Fibroblast of skin of scalp (primary cell): ENCODE data around the gene FLT4.

Experiments
- DNase-seq: peaks from one replicate; pipeline ENCODE4 v3.0.0-alpha.2; 2013

FLT4 gene

DNA sequence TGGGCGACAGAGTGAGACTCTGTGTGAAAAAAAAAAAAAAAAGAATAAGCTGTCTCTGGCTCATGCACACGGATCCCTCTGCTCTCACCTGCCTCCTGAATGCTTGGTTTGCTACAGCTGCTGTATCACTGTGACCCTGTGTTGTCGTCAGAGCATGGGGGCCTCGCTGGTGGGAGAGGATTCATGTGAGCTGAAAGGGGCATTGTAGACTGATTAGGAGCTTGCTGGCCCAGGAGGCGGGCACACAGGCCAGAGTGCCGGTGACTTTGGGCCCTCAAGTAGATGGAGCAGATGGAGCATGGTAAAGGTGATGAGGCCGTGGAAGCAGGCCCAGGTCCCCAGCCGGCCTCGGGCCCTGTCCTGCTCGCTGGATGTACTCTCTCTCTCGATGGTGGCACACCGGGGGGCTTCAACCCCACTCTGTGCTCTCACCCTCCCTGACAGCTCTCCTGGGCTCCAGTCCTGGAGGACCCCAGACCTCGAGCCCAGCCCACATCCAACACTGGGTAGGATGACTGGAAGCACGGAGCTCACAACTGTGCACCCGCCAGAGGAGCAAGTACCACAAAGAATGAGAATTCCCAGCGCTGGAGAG is 7.1 kb downstream of the FLT4 start:
- DNase-seq, result no peak

GRCh38 chr5:180641566-180641900 is 7.9 kb downstream of the FLT4 start:
- DNase-seq, result no peak

GRCh38 chr5:180640861-180641565 is 8.4 kb downstream of the FLT4 start:
- DNase-seq, result no peak

DNA sequence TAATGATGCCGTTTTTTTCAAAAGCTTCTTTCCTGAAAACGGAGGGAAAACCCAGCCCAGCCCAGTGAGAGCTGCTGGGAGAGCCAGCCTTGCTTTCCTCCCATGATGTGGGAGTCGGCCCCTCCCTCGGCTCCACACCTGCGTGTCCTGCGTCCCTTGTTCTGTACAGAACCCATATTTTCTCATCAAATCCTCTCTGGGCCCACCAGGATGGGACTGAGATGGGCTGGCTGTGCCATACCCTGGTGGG is 8.9 kb downstream of the FLT4 start:
- DNase-seq, result no peak

DNA sequence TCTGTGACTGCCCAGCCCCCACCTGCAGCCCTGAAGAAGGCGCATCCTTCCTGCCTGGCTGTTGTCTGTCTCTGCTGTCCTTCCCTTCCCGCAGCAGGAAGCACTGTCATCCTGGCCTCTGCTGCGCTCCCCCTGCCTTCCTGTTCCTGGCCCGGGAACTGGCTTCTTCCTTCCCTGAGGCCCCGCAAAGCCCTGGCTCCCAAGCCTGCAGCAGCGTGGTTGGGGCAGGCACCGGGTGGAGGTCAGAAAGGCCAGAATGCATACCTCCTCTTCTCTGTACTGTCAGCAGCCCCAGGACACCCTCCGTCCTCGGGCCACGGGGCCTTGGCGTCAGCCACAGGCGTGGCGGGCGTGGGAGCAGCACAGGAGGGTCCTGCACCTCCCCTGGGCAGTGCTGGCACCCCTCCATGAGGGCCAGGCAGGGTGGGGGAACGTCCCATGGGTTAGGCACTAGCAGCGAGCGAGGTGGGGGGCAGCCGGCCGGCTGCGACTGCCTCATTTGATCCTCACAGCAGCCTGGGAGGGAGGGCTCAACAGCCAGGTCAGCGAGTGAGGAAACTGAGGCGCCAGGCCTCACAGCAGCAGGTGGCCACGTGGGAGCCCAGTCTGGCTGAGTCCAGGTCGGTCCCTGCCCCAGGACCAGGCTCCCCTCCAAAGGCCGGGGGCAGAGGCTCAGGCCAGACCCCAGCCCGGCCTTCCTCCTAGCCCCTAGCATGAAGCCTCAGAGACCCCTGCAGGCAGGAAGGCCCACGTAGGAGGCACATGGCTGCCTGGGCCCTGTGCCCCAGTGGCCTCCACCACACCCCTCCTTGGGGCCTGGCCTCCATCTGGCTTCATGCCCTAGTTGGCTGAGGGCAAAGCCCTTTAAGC is 9.4 kb downstream of the FLT4 start:
- DNase-seq, result no peak

GRCh38 chr5:180639287-180639686 is 10.1 kb downstream of the FLT4 start:
- DNase-seq, result no peak

DNA sequence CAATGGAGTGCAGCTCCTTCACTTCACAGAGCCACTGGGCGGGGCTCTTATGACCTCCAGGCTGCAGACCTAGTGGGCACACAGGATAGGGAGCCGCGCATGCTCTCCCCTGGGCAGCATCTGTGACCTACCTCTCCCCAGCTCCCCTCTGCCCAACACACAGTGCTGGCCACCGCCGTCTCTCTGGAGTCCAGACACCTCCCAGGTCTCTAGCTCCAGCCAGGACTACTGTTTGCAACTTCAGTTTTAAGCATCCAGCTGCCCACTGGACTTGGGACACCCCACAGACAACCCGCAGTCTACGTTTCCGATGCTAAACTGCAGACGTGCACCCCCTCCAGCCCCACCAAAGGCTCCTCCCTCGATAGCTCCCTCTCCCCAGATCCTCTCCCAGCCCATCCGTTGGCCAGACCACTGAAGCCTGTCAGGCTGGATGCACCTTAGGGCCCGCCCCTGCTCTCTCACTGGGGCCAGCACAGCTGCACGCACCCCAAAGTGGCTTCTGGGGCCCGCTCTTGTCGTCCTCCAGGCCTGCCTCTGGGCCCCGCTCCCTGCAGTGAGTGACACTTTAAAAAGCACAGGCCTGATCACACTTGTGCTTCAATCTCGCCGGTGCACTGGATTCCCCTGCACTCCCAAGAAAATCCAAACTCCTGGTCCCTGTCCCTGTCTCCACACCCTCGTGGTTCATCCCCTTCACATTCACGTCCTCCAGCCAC is 11.3 kb downstream of the FLT4 start:
- no peak for DNase-seq

DNA sequence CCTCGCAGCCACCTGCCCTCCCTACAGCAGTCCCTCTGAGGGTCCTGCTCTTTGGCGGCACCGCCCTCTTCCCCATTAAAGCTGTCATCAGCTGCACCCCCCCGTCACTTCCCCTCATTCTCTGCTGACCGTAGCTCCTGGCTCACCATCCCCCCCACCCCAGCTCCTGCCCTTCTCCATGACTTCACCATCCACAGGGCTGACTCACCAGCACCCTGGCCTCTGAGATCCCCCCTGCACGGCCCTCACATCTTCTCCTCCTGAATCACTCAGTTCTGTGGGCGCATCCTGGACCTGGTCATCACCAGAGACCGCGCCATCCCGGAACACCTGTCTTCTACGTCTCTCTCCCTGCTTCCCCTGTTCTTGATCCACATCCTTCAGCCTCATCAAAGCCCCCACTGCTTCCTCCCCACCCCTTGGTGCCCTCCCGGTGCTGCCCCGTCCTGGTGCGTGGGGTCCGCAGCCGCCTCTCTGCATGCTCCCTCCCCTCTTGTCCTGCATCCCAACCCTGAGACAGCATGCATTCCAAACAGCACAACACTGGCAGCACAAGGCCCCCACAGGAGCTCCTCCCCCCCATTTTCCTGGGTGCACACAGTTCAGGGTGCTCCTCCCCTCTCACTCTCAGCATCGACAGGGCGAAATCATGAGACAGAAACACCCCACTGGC is 12.9 kb downstream of the FLT4 start:
- peak; percentile 12 for DNase-seq

DNA sequence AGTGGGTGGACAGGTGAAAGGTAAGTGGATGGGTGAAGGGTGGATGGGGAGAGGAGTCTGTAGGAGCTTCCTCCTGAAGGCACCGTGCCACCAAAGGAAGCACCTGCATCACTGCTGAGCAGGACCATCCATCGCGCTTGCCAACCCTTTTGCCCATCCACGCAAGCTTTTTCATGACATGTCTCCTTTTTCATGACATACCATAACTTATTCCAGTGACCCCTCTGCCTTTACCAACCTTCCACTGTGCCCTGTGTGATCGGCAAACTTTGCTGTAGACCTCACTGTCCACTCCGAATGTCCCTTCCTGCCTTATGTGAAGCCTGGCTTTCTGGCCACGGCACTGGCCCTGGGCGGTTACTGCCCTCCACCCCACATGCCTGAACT is 13.4 kb downstream of the FLT4 start:
- no peak for DNase-seq

- no peak for DNase-seq
Measured at GRCh38 chr5:180633283-180634177, 15.9 kb downstream of the FLT4 start.

GRCh38 chr5:180632768-180633167 is 16.6 kb downstream of the FLT4 start:
- no peak for DNase-seq

- no peak for DNase-seq
Measured at GRCh38 chr5:180631549-180632383, 17.6 kb downstream of the FLT4 start.

GRCh38 chr5:180630426-180630825 is 19.0 kb downstream of the FLT4 start:
- no peak for DNase-seq

- no peak for DNase-seq
Measured at GRCh38 chr5:180629831-180630382, 19.5 kb downstream of the FLT4 start.

DNA sequence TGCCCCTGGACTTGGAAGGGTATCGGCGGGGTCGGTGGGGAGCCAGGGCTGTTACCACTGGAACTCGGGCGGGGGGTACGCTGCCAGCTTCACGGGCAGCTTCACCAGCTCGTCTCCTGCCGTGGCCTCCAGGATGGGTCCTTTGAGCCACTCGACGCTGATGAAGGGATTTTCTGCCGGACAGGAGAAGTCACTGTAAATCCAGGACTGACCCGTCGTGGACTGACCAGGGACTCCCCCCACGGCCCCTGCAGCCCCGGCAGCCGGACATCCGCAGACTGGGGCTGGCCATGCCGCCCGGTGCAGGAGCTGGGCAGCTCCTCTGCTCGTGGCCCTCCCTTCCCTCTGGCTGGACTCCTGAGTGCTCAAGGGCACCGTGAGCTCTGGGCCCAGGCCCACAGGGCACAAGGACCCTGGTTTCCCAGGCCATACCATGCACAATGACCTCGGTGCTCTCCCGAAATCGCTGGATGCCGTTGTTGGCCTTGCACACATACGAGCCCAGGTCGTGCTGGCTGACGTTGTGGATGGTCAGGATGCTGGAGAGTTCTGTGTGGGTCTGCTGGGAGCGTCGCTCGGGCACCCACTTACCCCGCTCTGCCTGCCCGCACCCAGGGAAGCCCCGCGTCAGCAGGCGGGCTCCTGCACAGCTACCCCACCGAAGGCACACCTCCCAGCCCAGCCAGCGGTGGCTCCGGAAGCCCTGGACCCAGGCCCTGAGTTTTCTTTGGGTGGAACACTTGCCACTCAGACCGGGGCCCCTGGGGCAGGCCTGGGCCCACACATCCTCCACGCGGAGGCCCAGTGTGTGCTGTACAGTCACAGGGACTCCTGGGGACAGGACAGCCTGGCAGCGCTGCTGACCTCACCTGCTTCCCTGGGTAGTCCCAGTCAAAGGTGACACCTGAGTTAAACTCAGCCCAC is 20.3 kb downstream of the FLT4 start:
- no peak for DNase-seq

GRCh38 chr5:180628211-180628610 is 21.2 kb downstream of the FLT4 start:
- DNase-seq, result no peak

DNA sequence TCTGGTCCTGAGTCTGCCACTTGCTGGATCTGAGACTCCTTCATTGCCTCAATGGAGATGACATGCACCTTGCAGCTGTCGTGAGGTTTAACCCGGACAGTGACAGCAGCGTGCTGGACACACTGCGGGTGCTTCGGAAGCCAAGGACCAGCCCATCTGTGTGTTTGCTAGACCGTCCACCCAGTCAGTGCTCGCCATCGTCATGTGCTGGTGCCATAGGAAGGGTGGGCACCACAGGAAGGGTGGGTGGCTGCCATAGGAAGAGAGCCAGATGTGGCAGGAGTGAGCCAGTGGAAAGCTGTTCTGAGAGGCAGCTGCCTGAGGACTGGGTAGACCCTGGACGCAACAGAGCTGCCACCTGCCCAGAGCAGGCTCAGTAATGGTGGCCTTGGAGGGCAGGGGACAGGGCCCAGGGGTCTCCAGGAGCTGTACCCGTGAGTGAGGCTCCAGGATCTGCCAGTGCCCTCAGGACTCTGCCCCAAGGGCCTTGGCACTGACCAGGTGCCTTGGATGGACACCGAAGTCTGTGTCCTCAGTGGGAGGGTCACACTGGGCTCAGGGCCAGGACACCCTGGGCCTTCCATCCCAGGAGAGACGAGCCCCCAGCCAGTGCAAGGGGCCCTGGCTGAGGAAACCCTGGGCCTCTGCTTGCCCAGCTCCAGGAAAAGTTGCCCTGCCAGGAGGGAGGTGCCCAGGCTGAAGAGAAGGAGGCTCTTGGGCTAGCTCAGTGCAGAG is 21.8 kb downstream of the FLT4 start:
- no peak for DNase-seq

DNA sequence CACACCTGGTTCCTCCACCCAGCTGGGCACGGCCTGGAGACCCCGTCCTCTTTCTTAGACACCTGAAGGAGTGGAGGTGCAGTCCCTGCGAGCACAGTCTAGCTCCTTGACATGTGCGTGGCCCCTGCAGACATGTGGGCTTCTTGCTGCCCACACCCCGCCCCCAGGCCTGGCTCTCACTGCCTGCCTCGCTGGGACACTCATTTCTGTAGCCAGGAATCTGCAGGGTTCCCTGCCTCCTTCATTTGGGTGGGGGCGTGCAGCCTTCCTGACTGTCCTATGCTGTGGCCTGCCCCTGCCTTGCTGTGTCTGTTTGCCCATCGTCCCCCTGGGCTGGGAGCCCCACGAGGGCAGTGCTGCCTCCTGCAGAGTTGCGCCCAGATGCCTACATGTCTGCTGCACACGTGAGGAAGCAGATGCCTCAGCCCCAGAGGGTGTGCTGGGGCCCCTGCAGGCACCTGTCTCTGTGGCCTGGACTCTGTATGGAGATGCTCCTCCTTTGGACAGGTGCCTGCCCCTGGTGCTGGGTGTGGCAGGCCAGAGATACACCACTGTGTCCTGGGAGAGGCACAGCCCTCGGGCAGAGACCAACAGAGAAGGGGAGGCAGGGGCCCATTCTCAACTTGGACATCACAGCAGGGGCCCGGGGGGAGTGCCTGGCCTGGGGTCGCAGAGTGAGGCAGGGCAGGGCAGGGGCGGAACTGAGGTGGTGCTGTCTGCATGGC is 22.6 kb downstream of the FLT4 start:
- DNase-seq, result no peak
